ENCODE data around the gene DNAH10.

Gene DNAH10

GRCh38 chr12:123958876-123959275 is 196.8 kb downstream of the DNAH10 start:
- H3K4me1 ChIP-seq (ENCODE audit: control insufficient read depth, insufficient read depth, low read length) = no peaks in the 10 kb centered on the region

GRCh38 chr12:123960029-123960735 is 198.1 kb downstream of the DNAH10 start:
- Histone ChIP-seq H3K36me3 (ENCODE audit: control insufficient read depth, insufficient read depth, low read length) (no peaks in the 10 kb centered on the region), H3K9me3 (ENCODE audit: control insufficient read depth, low read length) (no peaks in the 10 kb centered on the region), H3K4me1 (ENCODE audit: control insufficient read depth, insufficient read depth, low read length) (no peaks in the 10 kb centered on the region), H3K27me3 (ENCODE audit: control insufficient read depth, insufficient read depth, low read length, poor library complexity, severe bottlenecking) (peaks cover 62% of the 10 kb centered on the region), H3K27ac (ENCODE audit: insufficient read depth, low read depth, low read length, poor library complexity, severe bottlenecking) (no peak overlapping the region), H3K4me3 (ENCODE audit: insufficient read depth, low read depth, low read length) (no peak overlapping the region)
- WGBS, 2 experiments = 84 to 87% methylated on average over 9 of the region's 9 CpGs

More at GRCh38 chr12:123958876-123959275, 196.8 kb downstream of the DNAH10 start:
- no peak overlapping the region for H3K4me3 ChIP-seq (ENCODE audit: insufficient read depth, low read depth, low read length)
- peaks cover 49% of the 10 kb centered on the region for H3K27me3 ChIP-seq (ENCODE audit: control insufficient read depth, insufficient read depth, low read length, poor library complexity, severe bottlenecking)
- H3K9me3 ChIP-seq (ENCODE audit: control insufficient read depth, low read length) = no peaks in the 10 kb centered on the region
- no peaks in the 10 kb centered on the region for H3K36me3 ChIP-seq (ENCODE audit: control insufficient read depth, insufficient read depth, low read length)
- H3K27ac ChIP-seq (ENCODE audit: insufficient read depth, low read depth, low read length, poor library complexity, severe bottlenecking) = no peak overlapping the region
- 80 to 81% methylated on average over 9 of the region's 9 CpGs for WGBS, 2 experiments

GRCh38 chr12:123960856-123961255 is 198.8 kb downstream of the DNAH10 start:
- 83 to 90% methylated on average over 4 of the region's 4 CpGs for WGBS, 2 experiments
- no peaks in the 10 kb centered on the region for H3K36me3 ChIP-seq (ENCODE audit: control insufficient read depth, insufficient read depth, low read length)
- no peaks in the 10 kb centered on the region for H3K9me3 ChIP-seq (ENCODE audit: control insufficient read depth, low read length)
- peaks cover 64% of the 10 kb centered on the region for H3K27me3 ChIP-seq (ENCODE audit: control insufficient read depth, insufficient read depth, low read length, poor library complexity, severe bottlenecking)
- H3K27ac ChIP-seq (ENCODE audit: insufficient read depth, low read depth, low read length, poor library complexity, severe bottlenecking) = no peak overlapping the region
- H3K4me1 ChIP-seq (ENCODE audit: control insufficient read depth, insufficient read depth, low read length) = no peaks in the 10 kb centered on the region
- no peak overlapping the region for H3K4me3 ChIP-seq (ENCODE audit: insufficient read depth, low read depth, low read length)

- no peaks in the 10 kb centered on the region for H3K36me3 ChIP-seq (ENCODE audit: control insufficient read depth, insufficient read depth, low read length)
- no peak overlapping the region for H3K27ac ChIP-seq (ENCODE audit: insufficient read depth, low read depth, low read length, poor library complexity, severe bottlenecking)
- H3K4me3 ChIP-seq (ENCODE audit: insufficient read depth, low read depth, low read length) = no peak overlapping the region
- H3K4me1 ChIP-seq (ENCODE audit: control insufficient read depth, insufficient read depth, low read length) = no peaks in the 10 kb centered on the region
- no peaks in the 10 kb centered on the region for H3K9me3 ChIP-seq (ENCODE audit: control insufficient read depth, low read length)
- 83 to 87% methylated on average over 12 of the region's 12 CpGs for WGBS, 2 experiments
- H3K27me3 ChIP-seq (ENCODE audit: control insufficient read depth, insufficient read depth, low read length, poor library complexity, severe bottlenecking) = peaks cover 72% of the 10 kb centered on the region
Observed at GRCh38 chr12:123961585-123962345, 199.7 kb downstream of the DNAH10 start.

- no peaks in the 10 kb centered on the region for H3K9me3 ChIP-seq (ENCODE audit: control insufficient read depth, low read length)
- H3K4me1 ChIP-seq (ENCODE audit: control insufficient read depth, insufficient read depth, low read length) = no peaks in the 10 kb centered on the region
- 77 to 79% methylated on average over 5 of the region's 5 CpGs for WGBS, 2 experiments
- no peaks in the 10 kb centered on the region for H3K36me3 ChIP-seq (ENCODE audit: control insufficient read depth, insufficient read depth, low read length)
- no peak overlapping the region for H3K27ac ChIP-seq (ENCODE audit: insufficient read depth, low read depth, low read length, poor library complexity, severe bottlenecking)
- H3K27me3 ChIP-seq (ENCODE audit: control insufficient read depth, insufficient read depth, low read length, poor library complexity, severe bottlenecking) = peaks cover 80% of the 10 kb centered on the region
- no peak overlapping the region for H3K4me3 ChIP-seq (ENCODE audit: insufficient read depth, low read depth, low read length)
Observed at GRCh38 chr12:123962513-123962912, 200.4 kb downstream of the DNAH10 start.

GRCh38 chr12:123963821-123964220 is 201.7 kb downstream of the DNAH10 start:
- no peak overlapping the region for H3K4me3 ChIP-seq (ENCODE audit: insufficient read depth, low read depth, low read length)
- H3K36me3 ChIP-seq (ENCODE audit: control insufficient read depth, insufficient read depth, low read length) = no peaks in the 10 kb centered on the region
- H3K27ac ChIP-seq (ENCODE audit: insufficient read depth, low read depth, low read length, poor library complexity, severe bottlenecking) = no peak overlapping the region
- no peaks in the 10 kb centered on the region for H3K4me1 ChIP-seq (ENCODE audit: control insufficient read depth, insufficient read depth, low read length)
- H3K9me3 ChIP-seq (ENCODE audit: control insufficient read depth, low read length) = no peaks in the 10 kb centered on the region
- peaks cover 93% of the 10 kb centered on the region for H3K27me3 ChIP-seq (ENCODE audit: control insufficient read depth, insufficient read depth, low read length, poor library complexity, severe bottlenecking)
- 96% methylated on average over 3 of the region's 4 CpGs; no CpG with 5 or more reads in 1 of the 2 experiments for WGBS, 2 experiments

- Histone ChIP-seq H3K9me3 (ENCODE audit: control insufficient read depth, low read length) (no peaks in the 10 kb centered on the region), H3K27ac (ENCODE audit: insufficient read depth, low read depth, low read length, poor library complexity, severe bottlenecking) (no peak overlapping the region), H3K36me3 (ENCODE audit: control insufficient read depth, insufficient read depth, low read length) (no peaks in the 10 kb centered on the region), H3K4me1 (ENCODE audit: control insufficient read depth, insufficient read depth, low read length) (no peaks in the 10 kb centered on the region), H3K27me3 (ENCODE audit: control insufficient read depth, insufficient read depth, low read length, poor library complexity, severe bottlenecking) (peaks cover 99% of the 10 kb centered on the region), H3K4me3 (ENCODE audit: insufficient read depth, low read depth, low read length) (no peak overlapping the region)
- WGBS, 2 experiments = 68 to 69% methylated on average over 5 of the region's 5 CpGs
Observed at GRCh38 chr12:123965382-123965781, 203.3 kb downstream of the DNAH10 start.

GRCh38 chr12:123966596-123966995 is 204.5 kb downstream of the DNAH10 start:
- H3K4me3 ChIP-seq (ENCODE audit: insufficient read depth, low read depth, low read length) = no peak overlapping the region
- no peaks in the 10 kb centered on the region for H3K9me3 ChIP-seq (ENCODE audit: control insufficient read depth, low read length)
- peaks cover 3% of the 10 kb centered on the region for H3K4me1 ChIP-seq (ENCODE audit: control insufficient read depth, insufficient read depth, low read length)
- H3K27me3 ChIP-seq (ENCODE audit: control insufficient read depth, insufficient read depth, low read length, poor library complexity, severe bottlenecking) = peaks cover 100% of the 10 kb centered on the region
- H3K36me3 ChIP-seq (ENCODE audit: control insufficient read depth, insufficient read depth, low read length) = no peaks in the 10 kb centered on the region
- WGBS, 2 experiments = 70 to 78% methylated on average over 3 of the region's 3 CpGs
- no peak overlapping the region for H3K27ac ChIP-seq (ENCODE audit: insufficient read depth, low read depth, low read length, poor library complexity, severe bottlenecking)

GRCh38 chr12:123967121-123967586 is 205.1 kb downstream of the DNAH10 start:
- 82 to 83% methylated on average over 8 of the region's 8 CpGs for WGBS, 2 experiments
- Histone ChIP-seq H3K4me3 (ENCODE audit: insufficient read depth, low read depth, low read length) (no peak overlapping the region), H3K9me3 (ENCODE audit: control insufficient read depth, low read length) (no peaks in the 10 kb centered on the region), H3K4me1 (ENCODE audit: control insufficient read depth, insufficient read depth, low read length) (peaks cover 5% of the 10 kb centered on the region), H3K27ac (ENCODE audit: insufficient read depth, low read depth, low read length, poor library complexity, severe bottlenecking) (no peak overlapping the region), H3K36me3 (ENCODE audit: control insufficient read depth, insufficient read depth, low read length) (no peaks in the 10 kb centered on the region), H3K27me3 (ENCODE audit: control insufficient read depth, insufficient read depth, low read length, poor library complexity, severe bottlenecking) (peaks cover 100% of the 10 kb centered on the region)

- WGBS, 2 experiments = 21 to 22% methylated on average over 9 of the region's 10 CpGs
Observed at GRCh38 chr12:123971449-123971769, 209.3 kb downstream of the DNAH10 start.

More at GRCh38 chr12:123971449-123971769, 209.3 kb downstream of the DNAH10 start:
- H3K27me3 ChIP-seq (ENCODE audit: control insufficient read depth, insufficient read depth, low read length, poor library complexity, severe bottlenecking) = peaks cover 58% of the 10 kb centered on the region
- peaks cover 5% of the 10 kb centered on the region for H3K4me1 ChIP-seq (ENCODE audit: control insufficient read depth, insufficient read depth, low read length)
- no peak overlapping the region for H3K27ac ChIP-seq (ENCODE audit: insufficient read depth, low read depth, low read length, poor library complexity, severe bottlenecking)
- peaks cover 3% of the 10 kb centered on the region for H3K36me3 ChIP-seq (ENCODE audit: control insufficient read depth, insufficient read depth, low read length)
- H3K4me3 ChIP-seq (ENCODE audit: insufficient read depth, low read depth, low read length) = peak overlapping the region; percentile 65
- H3K9me3 ChIP-seq (ENCODE audit: control insufficient read depth, low read length) = no peaks in the 10 kb centered on the region
